Measurements from ENCODE around the gene TMEM132C.
A peak's percentile ranks its signal among the peaks of the same experiment; 100 is the strongest.

TMEM132C gene

DNA sequence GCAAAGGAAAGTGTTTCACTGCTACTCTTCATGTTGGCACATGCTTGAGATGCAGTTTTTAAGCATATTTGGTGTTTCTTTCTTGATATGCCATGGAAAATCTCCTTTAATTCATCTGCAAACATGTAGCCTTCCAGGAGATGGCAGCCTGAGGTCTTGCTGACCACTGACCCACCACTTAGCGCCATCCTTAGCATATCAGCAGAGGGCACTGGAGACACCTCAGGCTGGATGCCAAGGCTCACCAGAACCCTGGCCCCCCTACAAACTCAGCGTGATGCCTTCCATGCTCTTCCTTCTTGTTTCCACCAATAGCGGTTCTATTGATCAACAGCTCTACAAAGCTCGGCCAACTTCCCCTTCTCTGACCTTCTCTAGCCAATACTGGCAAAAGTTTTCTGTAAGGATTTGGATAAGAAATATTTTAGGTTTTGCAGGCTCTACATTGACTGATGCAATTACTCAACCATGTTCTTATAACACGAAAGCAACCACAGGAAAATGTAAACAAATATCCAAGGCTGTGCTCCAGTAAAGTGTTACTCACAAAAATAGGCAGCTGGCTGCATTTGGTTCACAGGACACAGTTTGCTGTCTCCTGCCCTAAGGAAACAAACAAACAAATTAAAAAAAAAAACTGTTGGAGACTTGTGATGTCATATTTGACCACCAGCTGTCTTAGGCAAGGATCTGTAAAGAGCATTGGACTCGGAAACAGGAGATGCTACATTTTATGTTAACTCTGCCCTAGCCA is 347.0 kb downstream of the TMEM132C start:
- TF ChIP-seq, protein P1, sequence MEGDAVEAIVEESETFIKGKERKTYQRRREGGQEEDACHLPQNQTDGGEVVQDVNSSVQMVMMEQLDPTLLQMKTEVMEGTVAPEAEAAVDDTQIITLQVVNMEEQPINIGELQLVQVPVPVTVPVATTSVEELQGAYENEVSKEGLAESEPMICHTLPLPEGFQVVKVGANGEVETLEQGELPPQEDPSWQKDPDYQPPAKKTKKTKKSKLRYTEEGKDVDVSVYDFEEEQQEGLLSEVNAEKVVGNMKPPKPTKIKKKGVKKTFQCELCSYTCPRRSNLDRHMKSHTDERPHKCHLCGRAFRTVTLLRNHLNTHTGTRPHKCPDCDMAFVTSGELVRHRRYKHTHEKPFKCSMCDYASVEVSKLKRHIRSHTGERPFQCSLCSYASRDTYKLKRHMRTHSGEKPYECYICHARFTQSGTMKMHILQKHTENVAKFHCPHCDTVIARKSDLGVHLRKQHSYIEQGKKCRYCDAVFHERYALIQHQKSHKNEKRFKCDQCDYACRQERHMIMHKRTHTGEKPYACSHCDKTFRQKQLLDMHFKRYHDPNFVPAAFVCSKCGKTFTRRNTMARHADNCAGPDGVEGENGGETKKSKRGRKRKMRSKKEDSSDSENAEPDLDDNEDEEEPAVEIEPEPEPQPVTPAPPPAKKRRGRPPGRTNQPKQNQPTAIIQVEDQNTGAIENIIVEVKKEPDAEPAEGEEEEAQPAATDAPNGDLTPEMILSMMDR (IDR thresholded peaks at IDR 0.05; ENCODE audit: low read depth, low read length, missing control alignments) = peak; percentile 14
- no peak for DNase-seq (ENCODE audit: low read depth)
- no peak overlapping the region for H3K4me3 ChIP-seq (ENCODE audit: low read depth, low read length)

DNA sequence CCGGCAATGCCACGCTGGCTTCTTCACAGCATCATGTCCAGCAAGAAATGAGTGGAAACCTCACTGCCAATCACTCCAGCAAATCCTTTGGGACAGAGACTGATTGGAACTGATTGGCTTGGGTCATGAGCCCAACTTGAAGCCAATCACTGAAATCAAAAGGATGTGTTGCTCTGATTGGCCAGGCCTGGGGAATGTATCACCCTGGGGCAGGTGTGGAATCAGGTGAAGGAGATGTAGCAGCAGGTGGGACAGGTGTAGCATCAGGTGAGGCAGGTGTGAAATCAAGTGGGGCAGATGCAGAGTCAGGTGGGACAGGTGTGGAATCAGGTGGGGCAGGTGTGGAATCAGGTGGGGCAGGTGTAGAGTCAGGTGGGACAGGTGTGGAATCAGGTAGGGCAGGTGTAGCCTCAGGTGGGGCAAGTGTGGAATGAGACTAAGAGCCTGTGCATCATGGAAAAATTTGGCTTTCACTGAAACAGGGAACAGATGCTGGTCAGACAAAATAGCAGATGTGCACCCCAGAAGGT is 350.4 kb downstream of the TMEM132C start:
- no peak for DNase-seq (ENCODE audit: low read depth)
- no peak overlapping the region for H3K4me3 ChIP-seq (ENCODE audit: low read depth, low read length)
- TF ChIP-seq, protein P1 (IDR thresholded peaks at IDR 0.05; ENCODE audit: low read depth, low read length, missing control alignments) = no peak

DNA sequence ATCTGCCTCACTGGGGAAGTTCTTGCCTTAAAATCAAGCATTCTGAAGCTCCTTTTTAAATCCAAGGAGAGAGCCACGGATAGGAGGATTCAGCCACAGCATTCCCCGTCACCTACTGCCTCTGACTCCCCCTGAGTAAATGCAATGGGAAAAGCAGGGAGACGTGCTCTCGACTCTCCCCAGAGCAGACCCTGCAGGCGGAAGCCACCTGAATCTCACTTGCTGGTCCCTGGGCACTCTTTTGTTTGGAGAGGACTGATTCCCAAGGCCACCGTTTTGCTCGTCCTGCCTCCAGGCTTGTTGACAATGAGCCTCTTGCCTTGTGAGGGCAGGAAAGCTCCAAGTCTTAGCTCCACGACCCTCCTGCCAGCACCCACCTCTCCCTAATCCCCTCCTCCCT is 352.3 kb downstream of the TMEM132C start:
- no peak for DNase-seq (ENCODE audit: low read depth)
- no peak overlapping the region for H3K4me3 ChIP-seq (ENCODE audit: low read depth, low read length)
- TF ChIP-seq, protein P1 (IDR thresholded peaks at IDR 0.05; ENCODE audit: low read depth, low read length, missing control alignments) = no peak

DNA sequence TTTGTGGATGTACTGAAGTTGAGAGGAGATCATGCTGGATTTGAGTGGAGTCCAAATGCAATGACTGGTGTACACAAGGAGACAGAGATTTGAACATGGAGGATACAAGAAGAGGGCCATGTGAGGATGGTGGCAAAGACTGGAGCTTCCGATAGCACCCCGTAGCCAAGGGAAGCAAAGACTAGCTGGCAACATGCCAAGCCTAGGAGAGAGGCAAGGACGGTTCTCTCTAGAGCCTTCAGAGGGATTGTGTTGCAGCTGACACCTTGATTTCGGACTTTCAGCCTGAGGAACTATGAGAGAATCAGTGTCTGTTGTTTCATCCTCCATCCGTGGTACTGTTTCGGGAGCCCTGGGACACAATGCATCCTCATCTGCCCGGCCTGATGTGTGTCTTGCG is 354.3 kb downstream of the TMEM132C start:
- H3K4me3 ChIP-seq (ENCODE audit: low read depth, low read length) = no peak overlapping the region
- TF ChIP-seq, protein P1 (IDR thresholded peaks at IDR 0.05; ENCODE audit: low read depth, low read length, missing control alignments) = no peak
- no peak for DNase-seq (ENCODE audit: low read depth)

DNA sequence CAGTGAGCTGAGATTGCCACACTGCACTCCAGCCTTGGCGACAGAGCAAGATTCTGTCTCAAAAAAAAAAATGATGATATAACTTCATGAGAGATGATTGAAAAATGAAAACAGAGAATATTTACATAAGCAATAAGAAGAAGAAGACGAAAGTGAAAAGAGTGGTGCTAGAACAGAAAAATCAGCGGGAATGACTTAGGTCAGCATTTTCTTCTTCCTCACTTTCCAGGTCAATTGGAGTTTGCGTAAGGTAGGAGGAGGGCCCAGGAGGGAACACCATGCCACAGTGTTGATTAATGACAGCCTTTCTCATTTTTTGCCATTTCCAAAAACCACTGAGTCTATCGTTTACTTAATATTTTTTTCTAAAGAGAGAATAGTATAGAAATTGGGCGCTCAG is 356.8 kb downstream of the TMEM132C start:
- TF ChIP-seq, protein P1 (IDR thresholded peaks at IDR 0.05; ENCODE audit: low read depth, low read length, missing control alignments) = no peak
- no peak for DNase-seq (ENCODE audit: low read depth)
- no peak overlapping the region for H3K4me3 ChIP-seq (ENCODE audit: low read depth, low read length)

DNA sequence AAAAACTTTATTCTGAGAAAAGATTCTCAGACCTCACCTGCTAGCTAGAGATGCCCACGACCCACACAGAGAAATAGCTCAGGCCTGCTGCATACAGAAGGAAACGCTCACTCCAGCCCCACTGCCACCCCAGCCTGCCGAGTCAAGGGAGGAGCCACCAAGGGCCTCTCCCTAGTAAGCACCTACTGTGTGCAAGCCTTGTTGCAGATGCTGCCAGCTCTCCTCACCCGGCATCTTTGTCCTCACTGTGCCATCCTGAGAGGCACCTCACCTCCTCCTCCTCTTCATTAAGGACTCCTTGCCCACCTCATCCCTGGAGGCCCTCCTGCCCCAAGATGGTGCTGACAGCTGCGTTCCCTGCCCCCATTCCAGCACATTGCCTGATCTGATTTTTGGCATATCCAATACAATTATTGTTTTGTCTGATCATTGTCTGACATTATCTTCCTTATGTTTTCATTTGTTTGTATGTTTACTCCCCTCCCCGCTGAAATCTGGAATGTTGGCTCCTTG is 359.9 kb downstream of the TMEM132C start:
- TF ChIP-seq, protein P1 (IDR thresholded peaks at IDR 0.05; ENCODE audit: low read depth, low read length, missing control alignments) = no peak
- no peak overlapping the region for H3K4me3 ChIP-seq (ENCODE audit: low read depth, low read length)
- DNase-seq (ENCODE audit: low read depth) = no peak

All from GM12864 (cell line).